NCI-H2081 treated with DMSO at 0.1 percent for 48 hours (cell line): Measurements from ENCODE around the gene MLF2.
"Not testable (repeated sequence)": the region's sequence is repeated elsewhere in the genome, so short reads cannot be mapped to it uniquely, and the experiment has no call there.

Source experiments
- DNase-seq: peaks from one replicate; lab custom pipeline; 2025; lab: John Stamatoyannopoulos, UW

Gene MLF2

GRCh38 chr12:6734506-6735387 is 18.2 kb downstream of the MLF2 start:
- no peak for DNase-seq

- no peak for DNase-seq
Observed at GRCh38 chr12:6730169-6730568, 22.8 kb downstream of the MLF2 start.

- DNase-seq = no peak
Observed at GRCh38 chr12:6729186-6729585, 23.8 kb downstream of the MLF2 start.

- no peak for DNase-seq
Observed at GRCh38 chr12:6725350-6725749, 27.6 kb downstream of the MLF2 start.

- no peak for DNase-seq
Observed at GRCh38 chr12:6724409-6724797, 28.5 kb downstream of the MLF2 start.

- peak; percentile 98 for DNase-seq
Observed at GRCh38 chr12:6723607-6724408, 29.1 kb downstream of the MLF2 start, which contains the start of gene COPS7A. TSS of gene COPS7A (plus strand) at chr12:6724046. CDS start at chr12:6724657, 611 bp downstream.

- DNase-seq = no peak
Observed at GRCh38 chr12:6722863-6723262, 30.1 kb downstream of the MLF2 start.

GRCh38 chr12:6716874-6717437 is 36.0 kb downstream of the MLF2 start:
- DNase-seq = no peak

- not testable (repeated sequence) for DNase-seq
Observed at GRCh38 chr12:6716031-6716873, 36.7 kb downstream of the MLF2 start.

GRCh38 chr12:6708960-6709394 is 44.0 kb downstream of the MLF2 start:
- DNase-seq = no peak

GRCh38 chr12:6708351-6708750 is 44.6 kb downstream of the MLF2 start:
- not testable (repeated sequence) for DNase-seq

- no peak for DNase-seq
Observed at GRCh38 chr12:6703631-6704030, 49.3 kb downstream of the MLF2 start.

- no peak for DNase-seq
Observed at GRCh38 chr12:6701078-6701768, 51.7 kb downstream of the MLF2 start.

- DNase-seq = no peak
Observed at GRCh38 chr12:6700646-6701051, 52.3 kb downstream of the MLF2 start, which contains the start of gene PIANP. TSS of gene PIANP (minus strand) at chr12:6700815. CDS start at chr12:6698061, 2,754 bp downstream.

GRCh38 chr12:6699989-6700645 is 52.8 kb downstream of the MLF2 start:
- no peak for DNase-seq

GRCh38 chr12:6699259-6699988 is 53.5 kb downstream of the MLF2 start:
- no peak for DNase-seq

GRCh38 chr12:6698352-6699046 is 54.4 kb downstream of the MLF2 start:
- no peak for DNase-seq
